SK-N-MC (cell line): ENCODE data around the gene SDK1.

ENCODE experiments used
- EZH2 ChIP-seq: fragments of 200-600 bp; sonication (generic); IDR thresholded peaks from one replicate; pipeline ENCODE4 v1.6.1; 2017; ENCODE audit warnings: antibody characterized with exemption
- FOXP2 ChIP-seq: optimal IDR thresholded peaks from 2 replicates; pipeline ENCODE3; 2011; ENCODE audit warnings: mild to moderate bottlenecking, moderate library complexity; ENCODE audit not compliant: insufficient read depth; ENCODE audit errors: extremely low read length, control extremely low read depth
- POLR2AphosphoS5 ChIP-seq: IDR thresholded peaks from 2 replicates; pipeline ENCODE4 v1.6.1; 2012; ENCODE audit warnings: mild to moderate bottlenecking, low read depth, low read length, borderline replicate concordance

GRCh38 chr7:3893151-3893788 lies 592.2 kb downstream of the SDK1 start:
- TF ChIP-seq POLR2AphosphoS5 (no peak), EZH2 (no peak), FOXP2 (no peak)
